K562 (cell line): ENCODE results near the gene CHD5. TPM values are rescaled to one million over a fixed set of nuclear protein-coding genes. Genes with fewer than 3 reads are reported as not detected.

ENCODE experiments used
- ATAC-seq: fragments of 200-7000 bp; cut with Tn5 transposase; 3 replicates; pipeline ENCODE4 v1.9.1; 2020; ENCODE audit warnings: moderate library complexity
- BruUV-seq: library from RNA; stranded (reverse); fragments of 400-500 nt; replicated peaks from 2 replicates; lab custom pipeline; 2021; lab: Mats Ljungman, UMichigan
- CTCF ChIA-PET: fragments of 300-600 bp; formaldehyde crosslinking; extraction: SDS; loops from one replicate; lab custom pipeline; 2021; ENCODE audit warnings: low intra/inter-chr PET ratio; lab: Yijun Ruan, JAX
- POLR2A ChIA-PET: fragments of 300-600, 350-650 bp; sonication (Branson Sonifier 250); formaldehyde crosslinking; extraction: SDS; loops from one replicate; lab custom pipeline; 2021; ENCODE audit warnings: antibody characterized with exemption, inconsistent platforms; lab: Yijun Ruan, JAX
- DNase-seq, 4 experiments: peaks; one replicate each; pipeline versions ENCODE4 v3.0.0 to v3.0.0-alpha.2; 2011 to 2018; ENCODE audit warnings: low spot score in 3 of 4, mixed read lengths in 3 of 4; ENCODE audit errors: extremely low read depth in 1 of 4
- FAIRE-seq: peaks from 2 replicates; lab custom pipeline; 2011; peaks lifted over from hg19 to GRCh38; lab: Jason Lieb, UNC
- H2AFZ ChIP-seq: 2 replicates; pipeline ENCODE4 v1.6.0; 2011; ENCODE audit warnings: low read depth, low read length, control low read depth, inconsistent platforms
- H3K27ac ChIP-seq: fragments of 200-600 bp; 3 replicates; pipeline ENCODE4 v1.8.0; 2011; ENCODE audit warnings: low read depth, mild to moderate bottlenecking, control low read depth, inconsistent platforms, low read length, moderate library complexity, mixed read lengths; ENCODE audit errors: extremely low read depth
- H3K27me3 ChIP-seq, 2 experiments: fragments of 300-600 bp in 1 of 2; 2 replicates in 1 of 2; 3 replicates in 1 of 2; pipeline versions ENCODE4 v1.6.0 to v1.8.0; 2011; ENCODE audit warnings: inconsistent platforms in 2 of 2, low read length in 2 of 2, mild to moderate bottlenecking in 1 of 2, mixed read lengths in 1 of 2, moderate library complexity in 1 of 2; ENCODE audit not compliant: control insufficient read depth in 2 of 2, insufficient read depth in 2 of 2
- H3K36me3 ChIP-seq: fragments of 300-600 bp; 3 replicates; pipeline ENCODE4 v1.8.0; 2011; ENCODE audit warnings: mild to moderate bottlenecking, low read length, inconsistent platforms; ENCODE audit not compliant: control insufficient read depth, insufficient read depth
- H3K4me1 ChIP-seq, 2 experiments: fragments of 200-600 bp in 1 of 2; replicated peaks in 1 of 2; 2 replicates in 1 of 2; 3 replicates in 1 of 2; pipeline versions ENCODE4 v1.5.1 to v1.8.0; 2011; ENCODE audit warnings: inconsistent platforms in 2 of 2, low read length in 2 of 2, mild to moderate bottlenecking in 1 of 2, mixed read lengths in 1 of 2, moderate library complexity in 1 of 2; ENCODE audit not compliant: control insufficient read depth in 2 of 2, insufficient read depth in 2 of 2
- H3K4me2 ChIP-seq: 2 replicates; pipeline ENCODE4 v1.6.1; 2011; ENCODE audit warnings: low read length, control low read depth, inconsistent platforms, mixed read lengths; ENCODE audit not compliant: insufficient read depth
- H3K4me3 ChIP-seq: fragments of 200-600 bp; sonication (generic), shearing (Covaris generic); 2 replicates; pipeline ENCODE4 v1.5.1; 2016; ENCODE audit warnings: control low read depth, inconsistent platforms
- H3K79me2 ChIP-seq: fragments of 200-600 bp; 3 replicates; pipeline ENCODE4 v1.8.0; 2011; ENCODE audit warnings: low read length, inconsistent platforms; ENCODE audit not compliant: control insufficient read depth, insufficient read depth
- H3K9ac ChIP-seq, 2 experiments: 2 replicates each; pipeline versions ENCODE4 v1.6.0 to v1.6.1; 2011; ENCODE audit warnings: low read depth in 2 of 2, low read length in 2 of 2, control low read depth in 1 of 2, inconsistent platforms in 1 of 2, mild to moderate bottlenecking in 1 of 2, mixed read lengths in 1 of 2; ENCODE audit not compliant: insufficient read depth in 1 of 2
- H3K9me1 ChIP-seq: one replicate; pipeline ENCODE4 v1.6.0; 2011; ENCODE audit warnings: inconsistent platforms, mild to moderate bottlenecking, low read length, moderate library complexity; ENCODE audit not compliant: control insufficient read depth, insufficient read depth
- H3K9me3 ChIP-seq: replicated peaks from 2 replicates; pipeline ENCODE4 v1.5.1; 2011; ENCODE audit warnings: low read depth, low read length, inconsistent platforms; ENCODE audit not compliant: control insufficient read depth, insufficient read depth
- H4K20me1 ChIP-seq: replicated peaks from 2 replicates; pipeline ENCODE4 v1.6.1; 2011; ENCODE audit warnings: low read length, inconsistent platforms, mixed read lengths; ENCODE audit not compliant: control insufficient read depth, insufficient read depth
- CEBPZ ChIP-seq: fragments of 150-350 bp; IDR thresholded peaks from 2 replicates; pipeline ENCODE4 v1.6.1; 2014; ENCODE audit warnings: low read depth, mild to moderate bottlenecking, low read length, borderline replicate concordance
- GTF2E2 ChIP-seq: fragments of 200-800 bp; sonication (Bioruptor generic); IDR thresholded peaks from 2 replicates; pipeline ENCODE4 v1.6.1; 2016; ENCODE audit warnings: missing genetic modification characterization, missing compliant biosample characterization
- REST ChIP-seq, 2 experiments: fragments of 450-650 bp; formaldehyde crosslinking in 1 of 2; IDR thresholded peaks; 2 replicates each; pipeline versions ENCODE4 v1.4.0 to v1.6.1; 2014 to 2020; ENCODE audit warnings: mild to moderate bottlenecking in 2 of 2, borderline replicate concordance in 1 of 2, low read depth in 1 of 2
- SLC30A9 ChIP-seq: fragments of 250-450 bp; sonication (Bioruptor Pico); IDR thresholded peaks from 2 replicates; pipeline ENCODE4 v1.8.0; 2022; ENCODE audit warnings: mild to moderate bottlenecking, moderate library complexity
- ZBTB49 ChIP-seq: sonication (generic); formaldehyde crosslinking; IDR thresholded peaks from 2 replicates; pipeline ENCODE4 v1.8.0; 2022; ENCODE audit warnings: missing genetic modification reagents, mild to moderate bottlenecking, borderline replicate concordance
- WGBS: fragments of 100-300 bp; shearing (Covaris generic); methylation state at CpG from one replicate; pipeline ENCODE4 v1.1.6; 2016; ENCODE audit warnings: low coverage, mixed read lengths; ENCODE audit not compliant: insufficient coverage; ENCODE audit errors: missing lambda C conversion rate; 5-methylcytosine and 5-hydroxymethylcytosine counted together
- in situ Hi-C: fragments of 300-500 bp; cut with MboI; formaldehyde crosslinking; loops from 4 replicates; pipeline ENCODE4 v1.15.0; 2018; ENCODE audit warnings: inconsistent platforms, mixed read lengths
- intact Hi-C: fragments of 100-400 bp; cut with micrococcal nuclease; formaldehyde crosslinking; loops from 2 replicates; pipeline ENCODE4 v1.14.2; 2022
- polyA plus RNA-seq, 8 experiments: library from polyadenylated mRNA; depleted of rRNA in 4 of 8; stranded (reverse) in 5 of 8; unstranded in 3 of 8; fragments of >200 nt; fragmentation: Nextera tagmentation in 2 of 8; fragmentation: Illumina TruSeq in 1 of 8; extraction: Ambion mirVana in 2 of 8; extraction: Trizol in 1 of 8; gene quantifications; 2 replicates each; pipeline versions ENCODE4 v1.2.1 to v1.2.3, GENCODE V29; 2011 to 2014; ENCODE audit warnings: inconsistent platforms in 1 of 8, missing spikeins in 1 of 8
- total RNA-seq, 7 experiments: library from RNA; depleted of rRNA in 6 of 7; stranded (reverse); fragments of >200 nt in 6 of 7; fragmentation: Illumina TruSeq in 2 of 7; extraction: Trizol in 2 of 7; gene quantifications; 2 replicates each; pipeline versions ENCODE4 v1.2.1 to v1.2.3, GENCODE V29; 2011 to 2021; ENCODE audit warnings: low replicate concordance in 1 of 7

CHD5 gene
- total and polyA plus RNA-seq, 9 of the 15 experiments (the other 6 are each of a cell fraction or from before 2014, with no cell fraction given), result 0.03 to 0.52 (median 0.11) TPM; not detected in 2

GRCh38 chr1:6167391-6168303 is 12.5 kb downstream of the CHD5 start:
- no peak for FAIRE-seq
- no peak overlapping the region for H3K4me3 ChIP-seq
- H3K9me3 ChIP-seq, result no peaks in the 10 kb centered on the region
- H3K36me3 ChIP-seq, result no peaks in the 10 kb centered on the region
- H3K4me1 ChIP-seq, result peaks cover 0 to 25% of the 10 kb centered on the region in 2 experiments; a peak in 2 of 5 replicates
- 2% methylated on average over 33 of the region's 34 CpGs for WGBS
- H3K9ac ChIP-seq, result no peak overlapping the region
- DNase-seq, result no peak
- peaks cover 3% of the 10 kb centered on the region for H3K9me1 ChIP-seq
- H2AFZ ChIP-seq, result no peak overlapping the region
- in situ Hi-C loops, result no loop called here
- no peak for ATAC-seq
- intact Hi-C loops, result no loop called here
- ChIA-PET CTCF (no interaction called here), POLR2A (interaction anchor here (0.6 to 1.5 kb wide), 3 partner anchors 18 to 117 kb away, joined by 3 to 5 read pairs (median 4); no protein-coding TSS in a partner anchor)
- BruUV-seq, result no TSS peak
- H3K27ac ChIP-seq, result no peak overlapping the region
- no peak overlapping the region for H3K4me2 ChIP-seq
- H3K79me2 ChIP-seq, result no peaks in the 10 kb centered on the region
- peaks cover 52 to 88% of the 10 kb centered on the region in 2 experiments for H3K27me3 ChIP-seq
- H4K20me1 ChIP-seq, result peaks cover 55% of the 10 kb centered on the region
- TF ChIP-seq SLC30A9, result no peak
- no peak for TF ChIP-seq GTF2E2 (tag)
- no peak for TF ChIP-seq CEBPZ
- TF ChIP-seq ZBTB49 (CRISPR knock-in tag), result no peak
- TF ChIP-seq REST (IDR thresholded peaks at IDR 0.05; ENCODE audit: borderline replicate concordance), result no peak
- no peak for TF ChIP-seq REST (CRISPR knock-in tag; IDR thresholded peaks at IDR 0.05; ENCODE audit: low read depth)
